ENCODE measurements around the gene ZDHHC16.

The ZDHHC16 gene

DNA sequence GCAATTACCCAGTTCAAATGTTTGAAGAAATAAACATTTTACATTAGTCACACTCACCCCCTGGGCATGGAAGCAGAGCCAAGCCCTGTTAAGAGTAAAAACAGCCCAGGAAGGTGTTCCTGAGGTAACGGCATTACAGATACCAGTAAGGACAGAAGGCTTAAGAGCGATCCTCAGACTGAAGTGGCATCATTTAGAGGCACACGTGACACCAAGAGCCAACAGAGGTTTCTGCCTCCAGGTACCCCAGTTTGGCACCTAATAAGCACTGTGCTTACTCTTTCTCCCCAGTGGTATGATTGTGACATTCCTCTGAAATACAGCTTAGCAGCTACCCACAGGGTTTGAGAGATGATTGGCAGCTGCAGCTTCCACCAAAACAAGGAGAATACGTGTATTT lies 35.1 kb downstream of the ZDHHC16 start:
- no peak for DNase-seq

DNA sequence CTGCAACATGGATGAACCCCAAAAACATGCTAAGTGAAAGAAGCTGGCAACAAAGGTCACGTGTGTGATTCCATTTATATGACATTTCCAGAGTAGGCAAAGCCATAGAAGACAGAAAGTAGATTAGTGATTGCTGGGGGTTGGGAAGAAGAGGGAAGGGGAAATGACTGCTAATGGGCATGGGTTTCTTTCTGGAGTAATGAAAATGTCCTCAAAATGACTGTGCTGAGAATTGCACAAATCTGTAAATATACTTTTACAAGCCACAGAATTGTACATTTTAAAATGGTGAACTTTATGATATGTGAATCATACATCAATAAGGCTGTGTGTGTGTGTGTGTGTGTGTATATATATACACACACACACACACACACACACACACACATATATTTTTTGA lies 36.4 kb downstream of the ZDHHC16 start:
- no peak for DNase-seq

DNA sequence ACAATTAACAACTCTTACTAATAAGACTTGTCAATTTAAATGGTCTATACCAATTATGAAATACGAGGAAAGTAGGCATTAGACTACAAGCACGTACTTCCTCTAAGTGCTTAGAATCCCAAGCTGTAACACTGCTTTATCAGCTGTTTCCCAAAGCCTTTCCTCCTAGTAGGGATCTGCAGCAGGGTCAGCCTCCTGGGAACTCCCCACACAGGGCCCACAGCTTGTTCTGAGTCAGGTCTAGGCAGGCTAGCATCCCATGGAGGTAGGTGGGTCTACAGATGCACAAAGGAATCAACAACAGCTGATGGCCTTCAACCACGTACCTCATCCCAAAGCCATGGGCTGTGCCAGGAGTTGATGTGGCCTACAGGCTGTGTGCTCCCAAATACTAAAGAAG lies 37.5 kb downstream of the ZDHHC16 start:
- no peak for DNase-seq

GRCh38 chr10:97483921-97484320 lies 37.9 kb downstream of the ZDHHC16 start:
- no peak for DNase-seq

GRCh38 chr10:97485647-97486281 lies 39.8 kb downstream of the ZDHHC16 start:
- no peak for DNase-seq

DNA sequence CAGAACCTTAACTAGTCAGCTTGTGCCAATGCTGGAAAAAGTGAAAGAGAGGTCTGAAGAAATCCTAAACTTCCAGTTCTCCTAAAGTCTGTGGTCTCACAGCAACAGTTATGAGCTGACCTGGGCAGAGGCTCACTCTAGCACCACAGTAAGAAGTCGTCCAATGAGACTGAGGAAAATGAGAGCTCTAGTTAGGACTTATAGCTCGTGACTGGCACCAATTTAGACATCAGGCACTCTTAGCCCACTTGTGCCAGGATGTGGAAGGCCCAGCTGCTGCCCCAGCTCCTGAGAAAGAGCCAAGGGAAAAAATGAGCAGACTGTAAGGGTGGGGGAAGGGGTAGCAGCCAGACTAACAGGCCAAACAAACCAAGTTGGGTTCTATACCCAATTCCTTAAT lies 44.6 kb downstream of the ZDHHC16 start:
- DNase-seq, result no peak

GRCh38 chr10:97494151-97494550 lies 48.2 kb downstream of the ZDHHC16 start:
- DNase-seq, result no peak

DNA sequence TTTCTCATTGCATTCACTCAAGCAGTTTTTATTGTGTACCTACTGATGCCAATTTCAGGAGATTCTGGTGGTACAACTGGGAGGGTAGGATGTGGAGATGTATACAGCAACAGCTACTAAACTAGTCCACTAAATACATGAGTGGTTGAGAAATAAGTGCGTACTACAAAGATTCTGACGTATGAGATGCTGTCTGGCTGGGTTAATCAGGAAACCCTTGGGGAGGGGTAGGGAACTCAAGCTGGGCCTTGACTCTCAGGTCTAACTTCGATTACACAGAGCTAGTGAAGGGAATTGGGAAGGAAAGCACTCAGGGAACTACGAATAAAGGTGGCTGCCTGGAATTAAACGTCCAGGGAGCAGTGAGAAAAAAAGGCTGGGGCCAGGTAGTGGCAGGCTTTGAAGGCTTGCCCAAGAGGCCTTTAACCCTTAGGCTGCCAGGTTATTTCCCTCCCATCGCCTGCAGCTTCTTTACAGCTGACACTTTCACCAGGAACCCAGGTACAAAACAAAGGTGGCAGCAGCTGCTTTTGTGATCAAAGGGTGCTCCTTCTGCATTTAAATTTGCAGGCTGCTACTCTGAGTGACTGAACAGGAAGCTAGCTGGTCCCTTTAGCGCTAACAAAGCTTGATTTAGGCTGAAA lies 49.0 kb downstream of the ZDHHC16 start:
- DNase-seq, result no peak

GRCh38 chr10:97497572-97498075 lies 51.6 kb downstream of the ZDHHC16 start:
- peak; percentile 90 for DNase-seq

- peak; percentile 100 for DNase-seq
Observed at GRCh38 chr10:97498076-97498840, 52.3 kb downstream of the ZDHHC16 start, which contains the start of gene MMS19. MMS19 (minus strand) TSS chr10:97498422; CDS start chr10:97498384, 38 bp downstream.

DNA sequence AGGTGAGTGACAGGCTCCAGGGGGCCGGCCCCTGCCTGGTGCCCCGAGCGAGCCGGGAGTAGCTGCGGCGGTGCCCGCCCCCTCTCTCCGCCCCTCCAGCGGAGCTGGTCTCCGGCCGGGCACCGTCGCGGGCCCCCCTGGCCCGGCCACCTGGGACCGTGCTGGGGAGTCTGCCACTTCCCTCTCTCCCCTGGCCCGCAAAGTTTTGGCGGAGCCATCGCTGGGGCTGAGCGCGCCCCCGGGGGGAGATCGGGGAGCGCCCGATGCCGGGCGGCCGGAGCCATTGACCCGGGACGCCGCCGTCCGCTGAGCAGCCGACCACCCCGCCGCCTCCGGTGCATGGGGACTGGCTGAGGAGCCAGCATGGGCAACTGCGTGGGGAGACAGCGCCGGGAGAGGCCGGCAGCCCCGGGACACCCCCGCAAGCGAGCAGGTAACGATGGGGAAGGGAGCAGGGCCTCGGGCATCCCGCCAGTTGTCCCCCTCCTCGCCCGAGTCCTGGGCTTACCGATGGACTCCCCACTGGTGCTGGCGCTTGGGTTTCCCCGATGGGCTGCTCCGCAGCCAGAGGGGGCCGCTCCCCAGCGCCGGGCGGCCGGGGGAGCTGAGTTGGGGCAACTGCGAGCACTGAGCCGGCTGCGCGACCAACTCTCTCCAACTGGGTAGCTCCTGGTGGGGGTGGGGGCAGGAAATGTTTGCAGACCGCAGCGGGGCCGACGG lies 53.0 kb downstream of the ZDHHC16 start, which contains the start of gene UBTD1:
Gene UBTD1 (plus strand): TSS at position 84 of the 720 bp plus-strand sequence. CDS start 280 bp downstream, at position 364.
- peak; percentile 74 for DNase-seq

GRCh38 chr10:97499561-97500296 lies 53.8 kb downstream of the ZDHHC16 start:
- no peak for DNase-seq

GRCh38 chr10:97500297-97500575 lies 54.3 kb downstream of the ZDHHC16 start:
- peak; percentile 22 for DNase-seq

GRCh38 chr10:97502916-97503315 lies 56.9 kb downstream of the ZDHHC16 start:
- no peak for DNase-seq

DNA sequence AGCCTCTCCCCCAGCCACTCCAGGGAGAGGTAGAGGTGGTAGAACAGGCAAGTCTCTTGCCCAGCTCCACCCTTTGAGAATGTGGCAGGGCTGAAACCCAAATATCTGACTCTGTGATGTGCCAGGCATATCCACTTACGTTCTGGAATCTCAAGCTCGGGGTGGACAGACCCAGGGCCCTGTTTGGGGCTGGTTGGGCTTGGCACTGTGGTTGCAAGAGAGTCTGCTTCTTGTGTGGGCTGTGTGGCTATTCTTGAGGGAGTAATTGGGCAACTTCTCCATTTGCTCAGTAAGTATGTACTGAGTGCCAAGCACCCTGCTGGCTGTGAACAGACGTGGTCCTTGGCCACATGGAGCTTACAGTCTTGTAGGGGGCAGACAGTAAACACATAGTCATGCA lies 57.4 kb downstream of the ZDHHC16 start:
- no peak for DNase-seq

DNA sequence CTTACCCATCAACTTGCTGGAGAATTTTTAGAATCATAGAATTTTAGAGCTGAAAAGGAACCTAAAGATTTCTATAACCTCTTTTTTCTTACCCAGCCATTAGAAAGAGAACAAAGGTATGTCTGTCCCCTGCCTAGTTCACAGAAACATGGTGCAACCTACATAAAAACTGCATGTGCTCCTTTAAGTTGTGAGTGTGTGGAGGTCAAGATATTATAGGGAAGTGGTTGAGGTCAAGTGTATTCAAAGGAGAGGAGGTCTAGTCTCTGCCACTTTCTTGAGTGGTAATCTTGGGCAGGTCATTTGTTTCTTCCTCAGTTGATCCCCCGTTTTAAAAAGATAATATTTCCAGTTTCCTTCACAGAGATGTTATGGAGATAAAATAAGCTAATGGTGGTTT lies 59.2 kb downstream of the ZDHHC16 start:
- DNase-seq, result no peak

GRCh38 chr10:97506199-97506991 lies 60.4 kb downstream of the ZDHHC16 start:
- no peak for DNase-seq
